ENCODE results near the gene TAOK2.

GRCh38 chr16:30004424-30004776 is 30.7 kb downstream of the TAOK2 start:
- TF ChIP-seq CTCF (IDR thresholded peaks at IDR 0.05): no peak
- TF ChIP-seq SIN3A (IDR thresholded peaks at IDR 0.05; ENCODE audit: borderline replicate concordance, insufficient read depth, low read depth, low read length): no peak
- no peak for TF ChIP-seq POLR2AphosphoS5 (IDR thresholded peaks at IDR 0.05; ENCODE audit: low read depth, low read length)

Measured in Panc1 (cell line).